GM19328 (cell line): Measurements from ENCODE around the gene SATL1.
"Not testable (repeated sequence)": the region's sequence is repeated elsewhere in the genome, so short reads cannot be mapped to it uniquely, and the experiment has no call there.

Experiments used
- ATAC-seq: cut with Tn5 transposase; IDR thresholded peaks from one replicate; pipeline ENCODE4 v1.9.1; 2021; ENCODE audit warnings: mild to moderate bottlenecking, moderate library complexity; ENCODE audit not compliant: unreplicated experiment

SATL1 gene, protein sequence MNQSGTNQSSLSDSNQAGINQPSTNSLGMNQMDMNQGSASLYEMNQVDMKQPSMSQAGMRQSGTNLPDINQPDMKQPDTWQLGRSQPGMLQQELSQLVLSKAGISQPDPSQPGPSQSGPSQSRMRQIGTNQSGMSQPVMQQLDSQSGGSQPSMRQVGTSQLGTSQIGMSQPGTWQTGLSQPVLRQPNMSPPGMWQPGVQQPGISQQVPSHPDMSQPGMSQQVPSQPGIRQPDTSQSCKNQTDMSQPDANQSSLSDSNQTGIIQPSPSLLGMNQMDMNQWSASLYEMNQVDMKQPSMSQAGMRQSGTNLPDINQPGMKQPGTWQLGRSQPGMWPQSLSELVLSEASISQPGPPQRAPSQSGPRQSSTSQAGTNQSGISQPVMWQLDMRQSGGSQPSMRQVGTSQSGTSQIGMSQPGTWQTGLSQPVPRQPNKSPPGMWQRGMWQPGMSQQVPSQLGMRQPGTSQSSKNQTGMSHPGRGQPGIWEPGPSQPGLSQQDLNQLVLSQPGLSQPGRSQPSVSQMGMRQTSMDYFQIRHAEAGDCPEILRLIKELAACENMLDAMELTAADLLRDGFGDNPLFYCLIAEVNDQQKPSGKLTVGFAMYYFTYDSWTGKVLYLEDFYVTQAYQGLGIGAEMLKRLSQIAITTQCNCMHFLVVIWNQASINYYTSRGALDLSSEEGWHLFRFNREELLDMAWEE

DNA sequence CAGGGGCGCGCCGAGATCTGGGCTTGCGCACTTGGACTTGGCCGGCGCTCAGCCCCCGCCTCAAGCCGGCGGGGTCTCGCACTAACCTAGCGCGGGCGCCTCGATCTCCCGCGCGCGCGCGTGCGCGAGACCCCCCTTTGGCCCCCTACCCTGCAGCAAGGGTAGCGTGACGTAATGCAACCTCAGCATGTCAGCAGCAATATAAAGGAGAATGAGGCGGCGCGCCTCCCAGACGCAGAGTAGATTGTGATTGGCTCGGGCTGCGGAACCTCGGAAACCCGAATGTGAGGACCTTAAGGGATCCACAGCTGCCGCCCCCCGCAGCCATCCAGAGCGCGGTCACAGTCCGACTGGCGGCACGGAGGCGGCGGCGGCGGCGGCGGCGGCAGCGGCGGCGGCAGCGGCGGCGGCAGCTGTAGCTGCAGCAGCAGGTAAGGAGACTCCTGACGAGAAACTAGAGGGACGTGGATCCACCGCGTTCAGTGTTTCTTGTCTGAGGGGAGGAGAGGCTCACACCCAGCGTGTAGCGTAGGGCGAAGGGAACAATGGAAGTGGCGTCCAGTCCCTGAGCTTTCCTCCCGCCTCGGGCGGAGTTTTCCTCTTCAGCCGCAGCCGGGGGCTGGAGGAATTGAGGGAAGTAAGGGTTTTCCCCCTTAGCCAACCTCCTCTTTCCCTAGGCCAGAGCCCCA lies at the start of gene SATL1, which contains the start of gene ZNF711:
SATL1 (minus strand) TSS at position 19 of the 689 bp plus-strand sequence. CDS start 134,811 bp downstream, outside the sequence.
ZNF711 (plus strand) TSS at position 231 of the 689 bp plus-strand sequence. CDS start 3,582 bp downstream, outside the sequence.
- ATAC-seq: peak; percentile 63

DNA sequence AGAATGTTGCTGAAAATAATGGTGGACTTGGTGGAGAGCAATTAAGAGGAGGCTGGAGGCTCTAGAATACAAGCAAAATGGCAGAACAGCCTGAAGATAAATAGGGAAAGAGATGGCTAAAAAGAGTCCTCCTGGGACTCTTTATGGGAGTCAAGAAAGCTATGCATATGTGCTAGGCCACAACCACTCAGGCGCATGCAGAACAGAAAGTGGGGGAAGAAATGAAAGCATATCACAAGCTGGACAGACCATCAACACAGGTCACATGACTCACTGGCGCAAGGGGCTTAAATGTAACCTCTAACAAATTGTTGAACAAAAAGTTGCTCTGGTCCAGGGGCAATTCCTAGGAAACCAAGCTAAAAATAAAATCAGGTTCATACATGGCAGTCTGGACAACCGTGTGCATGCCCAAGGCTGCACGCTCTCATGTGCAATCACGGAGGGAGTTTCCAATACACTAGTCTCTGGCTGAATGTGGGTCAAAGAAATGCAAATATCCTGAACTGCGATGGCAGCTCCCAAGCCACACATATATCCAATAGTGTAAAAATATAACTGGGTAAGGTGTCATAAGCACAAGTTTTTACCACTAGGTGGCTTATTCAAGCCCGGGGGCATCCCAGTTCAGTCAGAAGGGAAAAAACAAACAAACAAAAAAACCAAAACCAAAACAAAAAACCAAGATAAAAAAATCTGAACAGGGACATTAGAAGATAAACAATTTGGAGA lies 45.6 kb upstream of the SATL1 start:
- no peak for ATAC-seq

DNA sequence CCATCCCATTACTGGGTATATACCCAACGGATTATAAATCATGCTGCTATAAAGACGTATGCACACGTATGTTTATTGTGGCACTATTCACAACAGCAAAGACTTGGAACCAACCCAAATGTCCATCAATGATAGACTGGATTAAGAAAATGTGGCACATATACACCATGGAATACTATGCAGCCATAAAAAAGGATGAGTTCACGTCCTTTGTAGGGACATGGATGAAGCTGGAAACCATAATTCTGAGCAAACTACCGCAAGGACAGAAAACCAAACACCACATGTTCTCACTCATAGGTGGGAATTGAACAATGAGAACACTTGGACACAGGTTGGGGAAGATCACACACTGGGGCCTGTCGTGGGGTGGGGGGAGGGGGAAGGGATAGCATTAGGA lies 41.7 kb upstream of the SATL1 start:
- not testable (repeated sequence) for ATAC-seq

DNA sequence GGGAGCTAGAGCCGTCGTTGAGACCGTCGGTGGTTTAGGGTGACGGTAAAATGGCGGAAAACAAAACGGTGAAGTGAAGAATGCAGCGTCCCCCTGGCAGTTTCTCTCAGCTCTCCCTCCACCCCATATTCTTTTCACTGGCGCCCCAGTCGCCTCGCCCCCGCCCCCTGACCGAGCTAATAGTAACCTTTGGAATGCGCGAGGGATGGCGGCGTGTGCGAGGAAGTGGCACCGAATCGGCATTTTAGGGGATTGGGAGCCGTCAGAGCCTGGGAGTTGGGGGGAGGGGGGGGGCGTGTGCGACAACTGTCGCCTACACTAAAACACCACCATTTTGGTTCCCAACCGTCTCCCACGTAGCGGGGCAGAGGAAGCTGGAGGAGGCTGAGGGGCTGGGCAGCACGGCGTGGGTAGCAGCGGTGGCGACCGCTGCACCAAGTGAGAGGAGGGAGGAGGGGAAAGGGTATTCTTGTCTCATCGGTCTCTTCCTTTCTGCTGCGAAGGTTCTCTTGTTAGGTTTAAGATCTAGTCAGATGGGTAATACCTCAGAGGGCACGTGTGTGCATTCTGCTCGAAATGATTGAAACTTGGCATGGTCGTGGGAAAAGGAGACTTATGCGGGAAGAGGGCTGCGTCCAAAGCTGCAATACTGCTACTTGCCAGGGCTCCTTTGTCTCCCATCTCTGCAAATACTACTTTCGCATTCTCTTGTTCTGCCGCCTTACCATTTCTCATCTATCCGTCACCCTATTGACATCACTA lies 1.1 kb upstream of the SATL1 start:
- ATAC-seq: peak; percentile 38

DNA sequence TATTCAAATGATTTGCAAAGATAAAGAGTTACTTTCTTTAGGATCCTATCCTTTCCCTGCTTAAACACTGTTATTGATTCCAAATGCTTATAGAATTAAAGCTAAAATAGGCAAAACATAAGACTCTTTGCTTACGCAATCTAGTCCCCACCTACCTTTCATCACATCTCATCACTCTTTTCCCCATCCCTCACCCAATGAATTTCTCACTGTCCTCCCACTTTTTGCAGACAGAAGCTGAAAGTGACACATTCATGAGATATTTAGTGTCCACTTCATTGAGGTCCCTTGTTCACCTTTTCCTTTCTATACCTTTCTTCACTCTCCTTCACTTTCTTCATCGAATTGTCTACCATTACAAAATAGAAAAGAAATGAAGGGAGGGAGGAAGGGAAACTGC lies 424 bp downstream of the SATL1 start:
- ATAC-seq: no peak

DNA sequence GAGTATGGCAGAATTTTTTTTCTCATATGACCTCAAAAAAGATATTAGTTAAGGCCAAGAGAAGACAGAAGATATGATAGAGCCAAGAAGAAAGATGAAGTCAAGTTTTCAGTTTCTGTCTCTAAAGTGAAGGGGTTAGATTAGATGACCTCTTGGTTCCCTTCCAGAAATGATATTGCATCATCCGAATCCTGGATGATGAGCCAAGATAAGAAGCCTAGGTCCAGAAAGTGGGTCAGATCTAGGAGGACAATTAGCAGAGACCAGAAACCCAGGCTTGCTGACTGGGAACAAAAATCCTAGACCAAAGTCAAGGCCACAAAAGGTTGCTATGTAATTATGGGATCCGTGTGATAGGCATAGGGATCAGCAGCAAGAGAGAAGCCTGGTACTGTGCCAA lies 20.2 kb downstream of the SATL1 start:
- ATAC-seq: no peak

DNA sequence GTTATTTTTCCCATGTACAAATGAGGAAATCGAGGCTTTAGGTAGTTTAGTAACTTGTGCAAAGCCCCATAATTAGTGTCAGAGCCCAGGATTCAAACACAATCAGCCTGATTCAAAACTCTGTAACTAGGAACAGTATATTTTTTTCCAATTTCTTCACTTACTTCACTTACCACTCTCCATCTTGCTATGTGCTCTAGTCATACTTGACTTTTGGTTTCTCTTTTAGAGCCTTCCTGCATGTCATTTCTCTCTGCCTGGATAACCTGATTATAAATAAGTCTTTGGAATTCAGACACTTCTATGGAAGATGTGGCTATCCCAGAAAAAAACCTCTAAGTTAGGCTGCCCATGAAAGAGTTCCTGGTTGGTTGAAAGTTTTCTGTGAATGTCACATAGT lies 22.2 kb downstream of the SATL1 start:
- ATAC-seq: no peak

DNA sequence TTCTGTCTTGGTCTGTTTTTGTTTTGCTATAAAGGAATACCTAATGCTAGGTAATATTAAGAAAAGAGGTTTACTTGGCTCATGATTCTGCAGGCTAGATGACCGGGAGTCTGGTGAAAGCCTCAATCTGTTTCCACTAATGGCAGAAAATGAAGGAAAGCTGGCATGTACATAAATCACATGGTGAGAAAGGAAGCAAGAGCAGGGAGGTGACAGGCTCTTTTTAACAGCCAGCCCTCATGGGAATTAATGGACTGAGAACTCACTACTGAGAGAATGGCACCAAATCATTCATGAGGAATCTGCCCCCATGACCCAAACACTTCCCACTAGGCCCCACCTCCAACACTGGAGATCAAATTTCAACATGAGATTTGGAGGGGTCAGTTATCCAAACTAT lies 27.6 kb downstream of the SATL1 start:
- ATAC-seq: no peak

DNA sequence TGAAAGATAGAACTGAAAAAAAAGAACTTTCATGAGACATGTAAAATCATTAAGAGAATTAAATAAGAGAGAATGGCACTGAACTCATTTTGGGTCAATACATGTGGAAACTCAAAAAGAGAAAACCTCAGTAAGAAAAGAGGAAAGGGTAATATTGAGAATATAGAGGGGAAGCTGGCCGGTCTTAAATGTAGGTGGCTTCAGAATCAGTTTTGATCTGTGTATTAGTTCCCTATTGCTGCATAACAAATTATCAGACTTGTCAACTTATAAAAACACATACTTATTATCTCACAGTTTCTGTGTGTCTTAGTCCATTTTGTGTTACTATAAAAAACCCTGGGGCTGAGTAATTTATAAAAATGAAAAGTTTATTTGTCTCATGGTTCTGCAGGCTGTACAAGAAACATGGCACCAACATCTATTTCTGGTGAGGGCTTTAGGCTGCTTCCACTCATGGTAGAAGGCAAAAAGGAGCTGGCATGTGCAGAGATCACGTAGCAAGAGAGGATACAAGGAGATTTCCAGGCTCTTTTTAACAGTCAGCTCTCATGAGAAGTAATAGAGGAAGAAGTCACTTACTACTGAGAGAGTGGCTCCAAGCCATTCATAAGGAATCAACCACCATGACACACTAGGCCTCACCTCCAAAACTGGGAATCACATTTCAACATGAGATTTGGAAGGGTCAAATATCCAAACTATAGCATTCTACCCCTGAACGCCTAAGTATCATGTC lies 29.6 kb downstream of the SATL1 start:
- ATAC-seq: no peak

DNA sequence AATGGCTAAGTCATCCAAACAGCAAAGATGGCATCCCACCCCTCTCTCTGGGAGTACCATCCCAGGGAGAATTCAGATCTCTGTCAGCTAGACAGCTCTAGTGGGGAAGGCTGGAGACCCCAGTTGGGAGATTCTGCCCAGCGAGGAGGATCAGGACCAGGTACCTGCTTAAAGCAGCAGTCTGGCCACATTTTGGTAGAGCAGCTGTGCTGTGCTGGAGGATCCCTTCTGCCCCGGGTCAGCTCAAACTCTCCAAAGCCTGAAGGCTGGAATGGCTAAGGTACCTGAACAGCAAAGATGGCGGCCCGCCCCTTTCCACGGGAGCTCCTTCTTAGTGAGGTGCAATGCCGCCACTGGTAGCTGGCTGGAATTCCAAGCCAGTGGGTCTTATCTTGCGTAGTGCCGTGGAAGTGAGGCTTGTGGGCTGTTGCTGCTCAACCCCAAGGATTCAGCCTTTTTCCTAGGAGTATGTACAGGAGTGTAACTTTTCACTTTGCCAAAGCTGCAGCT lies 40.1 kb downstream of the SATL1 start:
- no peak for ATAC-seq

DNA sequence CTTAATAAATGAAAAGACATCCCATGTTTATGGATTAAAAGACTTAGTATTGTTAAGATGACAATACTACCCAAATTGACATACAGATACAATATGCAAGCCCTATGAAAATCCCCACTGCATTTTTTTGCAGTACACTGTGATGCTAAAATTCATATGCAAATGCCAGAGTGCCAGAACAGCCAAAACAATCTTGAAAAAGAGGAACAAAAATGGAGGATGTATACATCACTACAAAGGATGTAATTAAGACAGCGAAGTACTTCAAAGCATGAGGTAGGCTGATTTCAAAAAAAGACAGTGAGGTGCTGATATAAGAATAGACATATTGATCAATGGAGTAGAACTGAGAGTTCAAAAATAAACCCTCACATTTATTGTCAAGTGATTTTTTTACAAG lies 47.3 kb downstream of the SATL1 start:
- no peak for ATAC-seq

DNA sequence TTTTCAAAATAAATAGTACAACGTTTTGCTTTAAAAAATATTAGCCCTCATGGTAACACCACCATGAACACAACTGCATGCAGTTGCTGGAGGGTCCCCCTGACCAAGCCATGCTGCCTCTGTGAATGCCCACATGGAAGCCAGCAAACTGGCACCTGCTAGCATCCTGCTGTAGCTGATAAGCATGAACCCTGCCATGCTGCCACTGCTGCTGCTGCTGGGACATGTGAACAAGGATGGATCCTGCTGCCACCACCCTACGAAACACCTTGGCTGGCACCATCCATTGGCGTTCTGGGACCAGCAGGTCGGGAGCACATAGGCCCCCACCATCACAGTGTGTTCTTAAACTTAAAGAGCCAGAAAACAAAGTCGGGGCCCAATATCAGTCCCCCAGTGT lies 83.9 kb downstream of the SATL1 start:
- no peak for ATAC-seq

DNA sequence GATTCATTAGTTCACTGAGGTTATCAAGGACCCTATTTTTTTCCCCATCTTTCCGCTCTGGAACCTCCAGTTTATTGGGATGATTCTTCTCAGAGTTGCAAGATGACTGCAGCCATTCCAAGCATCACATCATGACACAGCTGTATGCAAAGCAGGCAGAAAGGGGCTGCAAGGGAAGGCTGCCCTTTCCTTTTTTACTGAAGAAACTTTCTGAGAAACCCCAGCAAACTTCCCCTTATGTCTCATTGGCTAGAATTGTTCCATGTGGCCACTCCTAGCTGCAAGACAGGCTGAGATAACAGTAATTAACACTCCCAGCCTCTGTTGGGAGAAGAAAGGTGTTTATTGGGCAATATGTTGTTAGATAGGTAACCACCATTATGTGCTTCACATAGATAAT lies 102.6 kb downstream of the SATL1 start:
- ATAC-seq: peak; percentile 66

DNA sequence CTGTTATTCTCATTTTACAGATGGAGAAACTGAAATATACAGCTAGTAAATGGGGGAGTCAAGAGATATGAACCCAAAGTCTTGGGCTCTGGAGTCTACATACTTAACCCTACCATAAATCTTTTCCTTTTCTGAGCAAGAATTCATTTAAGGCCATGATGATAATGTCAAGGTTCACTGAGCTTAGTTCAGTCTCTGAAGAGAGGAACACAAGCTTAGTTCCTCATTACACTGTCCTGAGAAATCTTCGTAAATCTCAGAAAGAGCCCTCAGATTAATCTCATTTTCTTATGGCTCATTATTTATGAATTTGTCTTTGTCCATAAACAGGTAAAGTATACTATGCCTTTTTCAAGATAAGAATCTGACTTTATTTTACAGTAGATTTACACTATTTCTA lies 104.2 kb downstream of the SATL1 start:
- no peak for ATAC-seq

DNA sequence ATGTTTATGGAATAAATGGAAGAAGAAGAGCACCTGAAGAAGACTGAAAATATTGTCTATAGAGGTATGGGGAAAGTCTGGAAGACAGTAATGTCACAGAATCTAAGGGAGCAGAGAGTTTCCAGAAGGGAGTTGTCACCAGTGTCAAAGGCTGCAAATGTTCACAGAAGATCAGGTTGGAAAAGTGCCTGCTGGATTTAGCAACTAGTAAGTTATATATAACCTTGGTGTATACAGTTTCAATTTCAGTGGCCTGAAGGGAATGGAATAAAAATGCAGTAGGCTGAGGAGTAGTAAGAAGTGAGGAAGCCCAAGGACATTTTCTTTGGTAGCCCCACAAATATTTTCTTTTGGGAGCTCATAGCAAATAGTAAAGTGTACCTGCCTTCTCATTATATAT lies 107.2 kb downstream of the SATL1 start:
- ATAC-seq: no peak

DNA sequence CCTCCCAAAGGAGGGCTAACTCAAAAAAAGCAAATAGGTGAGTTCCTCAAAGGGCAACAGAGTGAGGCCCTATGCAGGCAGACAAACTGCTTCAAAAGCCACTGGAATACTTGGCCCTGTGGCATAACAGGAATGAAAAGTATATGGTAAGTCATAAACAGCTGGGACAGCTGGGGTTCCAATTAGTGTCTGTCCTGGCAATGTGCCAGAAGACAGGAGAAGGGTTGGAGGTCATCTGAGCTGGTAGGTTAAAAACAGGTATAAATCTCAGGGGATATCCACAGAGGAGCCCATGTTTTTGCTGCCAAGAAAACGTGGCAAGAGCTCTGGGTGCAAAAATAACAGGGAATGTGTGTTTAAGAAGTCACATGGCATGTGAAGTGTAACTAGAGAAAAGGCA lies 128.3 kb downstream of the SATL1 start:
- no peak for ATAC-seq

DNA sequence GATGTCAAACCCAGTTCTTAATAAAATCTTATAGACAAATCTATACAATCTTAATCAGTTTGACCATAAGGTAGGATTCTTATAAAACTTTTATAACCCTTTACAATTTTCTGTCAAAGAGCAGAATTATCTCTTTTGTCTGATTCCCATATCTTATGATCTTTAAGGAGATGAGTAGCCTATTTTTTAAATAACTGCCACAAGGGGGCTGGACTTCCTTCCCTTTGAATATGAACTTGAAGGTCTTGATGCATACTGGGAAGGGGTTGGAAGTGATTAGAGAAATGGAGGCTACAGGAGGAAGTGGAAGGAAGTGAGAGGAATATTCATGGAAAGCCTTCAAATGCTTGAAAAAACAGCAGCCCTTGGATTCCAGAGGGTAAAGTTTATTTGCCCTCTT lies 128.8 kb downstream of the SATL1 start:
- ATAC-seq: no peak

DNA sequence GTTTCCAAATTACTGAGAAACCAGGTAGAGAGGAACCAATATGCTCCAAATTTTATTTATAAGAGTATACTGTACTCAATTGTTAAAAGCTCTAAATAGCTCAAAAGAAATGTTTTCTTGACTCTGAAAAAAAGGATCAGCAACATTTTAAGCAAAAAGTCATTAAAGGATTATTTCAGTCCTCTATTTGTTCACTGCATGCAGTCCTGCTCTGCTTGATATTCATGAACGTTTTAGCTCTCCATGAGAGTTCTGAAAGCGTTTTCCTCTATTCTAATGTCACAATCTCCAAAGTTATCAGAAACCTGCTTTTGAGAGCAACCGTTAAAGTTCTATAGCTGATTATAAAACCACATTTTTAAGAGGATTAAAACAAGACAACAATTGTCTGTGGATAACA lies 129.4 kb downstream of the SATL1 start:
- no peak for ATAC-seq

DNA sequence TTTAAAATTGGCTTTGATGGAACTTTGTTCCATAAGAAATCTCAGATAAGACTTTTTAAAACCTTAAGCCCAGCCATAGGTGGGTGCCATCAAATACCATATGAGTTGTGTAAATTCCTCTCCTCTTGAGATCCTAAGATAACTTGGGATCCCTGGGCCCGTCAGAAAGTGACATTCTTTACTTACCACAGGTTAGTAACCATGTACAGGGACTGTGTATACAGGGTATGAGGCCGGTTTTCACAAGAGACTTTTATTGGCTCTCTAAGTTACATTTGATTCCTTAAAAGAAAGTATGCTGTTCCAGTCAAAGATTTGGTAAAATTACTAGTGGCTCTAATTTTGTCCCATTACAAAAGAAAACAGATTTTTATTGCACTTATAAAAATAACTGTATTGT lies 129.8 kb downstream of the SATL1 start:
- no peak for ATAC-seq
